Retina (tissue), 1 donor: ENCODE measurements around the gene C3orf70.

Experiments
- DNase-seq: peaks from one replicate; pipeline ENCODE4 v3.0.0-alpha.2; 2016

Gene C3orf70, protein sequence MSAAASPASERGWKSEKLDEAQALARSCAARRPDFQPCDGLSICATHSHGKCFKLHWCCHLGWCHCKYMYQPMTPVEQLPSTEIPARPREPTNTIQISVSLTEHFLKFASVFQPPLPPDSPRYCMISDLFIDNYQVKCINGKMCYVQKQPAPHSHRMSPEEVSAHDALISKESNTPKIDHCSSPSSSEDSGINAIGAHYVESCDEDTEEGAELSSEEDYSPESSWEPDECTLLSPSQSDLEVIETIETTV

DNA sequence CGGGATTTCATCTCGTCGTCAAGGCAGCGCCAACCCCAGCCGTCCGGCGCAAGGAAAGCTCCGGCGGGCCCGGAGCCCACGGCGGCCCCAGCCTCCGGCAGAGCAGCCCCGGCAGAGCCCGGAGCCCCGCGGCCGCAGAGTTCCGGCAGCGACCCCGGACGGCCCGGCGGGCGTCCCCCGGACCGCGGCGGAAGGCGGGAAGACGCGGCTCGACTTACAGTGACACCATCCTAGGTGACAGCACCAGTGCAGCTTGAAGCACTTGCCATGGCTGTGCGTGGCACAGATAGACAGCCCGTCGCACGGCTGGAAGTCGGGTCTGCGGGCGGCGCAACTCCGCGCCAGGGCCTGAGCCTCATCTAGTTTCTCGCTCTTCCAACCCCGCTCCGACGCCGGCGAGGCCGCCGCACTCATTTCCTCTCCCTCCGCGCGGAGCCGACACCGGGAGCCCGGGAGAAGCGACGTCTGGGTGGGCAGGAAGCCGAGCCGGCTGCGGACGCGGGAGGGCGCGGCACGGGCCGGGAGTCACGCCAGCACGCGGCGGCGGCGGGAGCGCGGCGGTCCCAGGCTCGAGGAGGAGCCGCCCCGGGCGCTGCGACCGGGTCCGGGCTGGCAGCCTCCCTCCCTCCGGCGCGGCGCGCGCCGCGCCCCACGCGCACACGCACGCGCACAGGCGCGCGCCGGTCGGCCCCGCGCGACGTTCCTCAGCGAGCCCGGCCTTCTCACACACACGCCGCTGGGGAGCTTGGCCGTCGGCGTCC lies at the start of gene C3orf70:
C3orf70 (minus strand) TSS at position 651 of the 761 bp plus-strand sequence; CDS start at position 414, 237 bp downstream.
- peak; percentile 91 for DNase-seq

DNA sequence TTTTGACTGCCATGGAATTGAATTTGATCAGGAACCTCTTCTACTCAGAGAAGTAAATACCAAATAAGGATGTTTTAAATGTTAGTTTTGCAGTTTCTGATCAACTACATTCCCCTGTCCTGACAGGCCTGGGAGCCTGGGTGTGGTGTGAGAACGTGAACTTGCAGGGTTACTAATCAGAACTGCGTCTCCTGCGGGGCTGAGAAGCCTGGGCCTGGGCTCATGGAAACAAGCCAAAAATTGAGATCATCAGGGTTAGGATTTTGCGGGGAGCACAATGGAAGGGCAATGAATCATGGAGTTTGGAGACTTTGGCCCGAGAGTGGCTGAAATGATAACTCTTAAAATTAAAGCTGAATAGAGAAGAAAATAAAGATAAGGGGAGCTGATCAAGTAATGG lies 47.8 kb upstream of the C3orf70 start:
- no peak for DNase-seq

DNA sequence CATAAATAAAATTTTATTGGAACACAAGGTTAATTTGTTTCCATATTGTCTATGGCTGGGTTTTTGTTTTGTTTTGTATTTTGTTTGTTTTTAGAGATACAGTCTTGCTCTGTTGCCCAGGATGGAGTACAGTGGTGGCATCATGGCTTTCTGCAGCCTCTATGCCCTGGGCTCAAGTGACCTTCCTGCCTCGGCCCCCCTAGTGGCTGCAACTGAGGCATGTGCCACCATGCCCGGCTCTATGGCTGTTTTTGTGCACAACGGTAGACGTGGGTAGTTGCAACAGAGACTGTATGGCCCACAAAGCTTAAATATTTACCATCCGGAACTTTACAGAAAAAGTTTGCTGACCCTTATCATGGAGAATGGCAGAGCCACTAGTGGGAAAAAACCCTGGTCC lies 46.8 kb upstream of the C3orf70 start:
- no peak for DNase-seq

DNA sequence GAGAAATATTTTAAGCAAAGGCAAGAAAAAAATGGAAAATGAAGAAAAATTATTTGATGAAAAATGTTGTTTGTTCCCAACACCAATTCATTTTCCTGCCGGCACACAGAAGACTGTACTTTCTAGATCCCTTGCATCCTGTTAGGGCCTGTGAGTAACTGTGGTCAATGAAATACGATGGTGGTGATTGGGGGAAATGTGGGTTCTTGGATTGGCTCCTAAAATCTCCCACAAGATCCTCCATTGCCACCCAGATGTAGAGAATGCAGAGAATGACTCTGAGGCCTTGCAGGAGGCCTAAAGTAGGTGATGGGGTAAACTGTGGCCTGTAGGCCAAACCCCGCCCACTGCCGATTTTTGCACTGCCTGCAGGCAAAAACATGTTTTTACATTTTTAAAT lies 46.3 kb upstream of the C3orf70 start:
- no peak for DNase-seq

DNA sequence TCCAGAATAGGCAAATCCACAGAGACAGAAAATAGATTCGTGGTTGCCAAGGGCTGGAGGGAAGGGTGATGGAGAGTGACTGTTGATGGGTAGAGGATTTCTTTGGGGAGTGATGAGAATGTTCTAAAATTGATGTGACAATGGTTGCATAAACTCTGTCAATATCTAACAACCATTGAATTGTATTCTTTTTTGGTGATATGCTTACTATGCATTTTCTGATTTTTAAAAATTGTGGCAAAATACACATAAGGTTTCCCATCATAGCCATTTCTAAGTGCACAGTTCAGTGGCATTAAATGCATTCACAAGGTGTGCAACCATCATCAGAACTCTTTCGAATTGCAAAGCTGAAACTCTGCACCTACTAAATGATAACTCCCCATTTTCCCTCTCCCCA lies 44.2 kb upstream of the C3orf70 start:
- DNase-seq, result no peak

DNA sequence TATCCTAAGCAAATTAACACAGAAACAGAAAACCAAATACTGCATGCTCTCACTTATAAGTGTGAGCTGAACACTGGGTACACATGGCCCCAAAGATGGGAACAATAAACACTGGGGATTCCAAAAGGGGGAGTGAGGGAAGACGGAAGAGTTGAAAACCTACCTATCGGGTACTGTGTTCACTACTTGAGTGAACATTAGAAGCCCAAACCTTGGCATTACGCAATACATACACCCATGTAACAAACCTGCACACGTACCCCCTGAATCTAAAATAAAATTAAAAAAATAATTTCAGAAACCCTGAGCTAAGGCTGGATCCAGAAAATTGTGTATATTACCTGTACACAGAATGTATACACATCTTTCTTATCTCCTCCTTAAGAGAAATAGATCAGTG lies 42.8 kb upstream of the C3orf70 start:
- DNase-seq, result no peak

DNA sequence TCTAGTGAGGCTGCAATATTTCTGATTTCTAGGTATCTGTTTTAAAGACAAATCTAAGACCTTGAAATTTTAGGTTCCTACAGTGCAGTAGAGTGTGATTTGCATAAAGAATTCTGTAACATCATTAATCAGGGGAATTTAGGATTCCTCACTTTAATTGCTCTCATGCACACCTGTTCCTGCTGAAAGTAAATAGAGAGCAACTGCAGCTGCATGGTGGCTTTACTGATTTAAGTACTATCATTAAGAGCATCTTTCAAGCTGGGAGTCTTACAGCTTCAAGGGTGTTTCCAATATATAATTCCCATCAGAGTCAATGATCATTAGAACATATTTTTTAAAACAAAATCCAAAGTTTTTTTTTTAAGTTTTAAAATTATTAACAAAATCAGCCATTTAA lies 36.0 kb upstream of the C3orf70 start:
- no peak for DNase-seq

DNA sequence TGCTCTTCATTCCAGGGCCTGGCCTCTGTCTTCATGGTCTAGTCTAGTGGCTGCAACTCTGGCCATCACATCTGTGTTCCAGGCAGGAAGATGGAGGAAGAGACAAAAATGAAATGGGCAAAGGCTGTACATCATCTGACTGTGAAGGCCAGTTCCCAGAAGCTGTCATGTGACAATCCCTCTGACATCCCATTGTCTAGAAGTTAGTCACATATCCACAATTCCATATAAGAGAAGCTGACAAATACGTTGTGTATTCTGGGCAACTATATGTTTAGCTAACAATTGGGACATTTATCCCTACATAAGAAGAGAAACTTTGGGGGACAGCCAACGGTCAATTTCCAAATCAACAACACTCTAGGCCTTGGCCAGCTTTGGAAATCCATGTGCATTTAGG lies 34.5 kb upstream of the C3orf70 start:
- DNase-seq, result no peak

DNA sequence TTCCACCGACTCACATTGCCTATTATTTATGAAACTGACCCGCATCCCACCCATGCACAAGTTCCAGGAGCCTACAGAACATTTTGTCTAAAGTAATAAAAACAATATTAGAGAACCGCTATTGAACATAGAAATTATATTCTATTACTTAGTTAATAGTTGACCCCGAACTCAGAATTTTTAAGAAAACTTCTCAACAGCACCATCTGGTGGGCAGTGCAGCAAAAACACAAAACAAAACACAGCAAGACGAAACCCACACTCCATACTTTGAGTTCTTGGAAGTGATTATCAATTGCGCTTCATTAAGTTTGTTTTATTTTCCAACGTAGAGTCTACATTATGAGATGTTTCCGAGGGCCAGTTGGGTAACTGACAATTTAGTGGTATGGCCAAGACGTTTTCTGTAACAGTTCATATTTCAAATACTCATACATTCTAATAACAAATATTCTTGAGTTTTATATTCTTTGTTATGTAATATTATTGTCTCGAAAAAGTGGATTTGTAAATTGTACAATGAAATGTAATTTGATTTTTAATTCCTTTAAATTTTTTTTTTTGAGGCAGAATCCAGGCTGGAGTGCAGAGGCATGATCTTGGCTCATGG lies 24.0 kb upstream of the C3orf70 start:
- DNase-seq, result peak; percentile 63

DNA sequence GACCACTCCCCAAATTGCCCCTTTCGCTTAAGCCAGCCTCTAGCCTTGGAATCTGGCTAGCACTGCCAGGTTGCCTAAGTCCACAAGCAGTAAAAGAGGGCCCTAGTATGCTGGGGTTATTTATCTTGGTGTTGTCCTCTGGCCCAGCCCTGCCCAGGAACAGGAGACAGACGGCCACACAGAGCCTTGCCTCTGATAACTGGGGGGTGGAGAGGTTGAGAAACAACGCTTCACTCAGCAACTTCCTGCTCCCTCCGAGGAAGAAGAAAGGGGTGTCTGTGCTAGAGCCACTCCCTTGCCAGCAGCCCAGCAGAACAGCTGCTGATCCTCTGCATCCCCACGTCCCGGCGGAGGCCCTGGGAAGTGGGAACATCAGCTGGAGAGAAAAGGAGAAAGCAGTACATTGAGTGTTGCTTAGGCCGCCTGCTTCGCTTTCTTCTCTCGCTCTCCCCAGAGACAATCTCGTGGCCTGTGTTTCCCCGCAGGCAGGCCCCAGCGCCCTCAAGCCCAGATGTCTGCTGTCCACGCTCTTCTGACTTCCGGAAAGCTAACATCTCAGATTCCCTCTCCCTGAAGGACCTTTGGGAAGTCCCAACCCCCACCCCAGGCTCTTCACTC lies 22.6 kb upstream of the C3orf70 start:
- peak; percentile 67 for DNase-seq

DNA sequence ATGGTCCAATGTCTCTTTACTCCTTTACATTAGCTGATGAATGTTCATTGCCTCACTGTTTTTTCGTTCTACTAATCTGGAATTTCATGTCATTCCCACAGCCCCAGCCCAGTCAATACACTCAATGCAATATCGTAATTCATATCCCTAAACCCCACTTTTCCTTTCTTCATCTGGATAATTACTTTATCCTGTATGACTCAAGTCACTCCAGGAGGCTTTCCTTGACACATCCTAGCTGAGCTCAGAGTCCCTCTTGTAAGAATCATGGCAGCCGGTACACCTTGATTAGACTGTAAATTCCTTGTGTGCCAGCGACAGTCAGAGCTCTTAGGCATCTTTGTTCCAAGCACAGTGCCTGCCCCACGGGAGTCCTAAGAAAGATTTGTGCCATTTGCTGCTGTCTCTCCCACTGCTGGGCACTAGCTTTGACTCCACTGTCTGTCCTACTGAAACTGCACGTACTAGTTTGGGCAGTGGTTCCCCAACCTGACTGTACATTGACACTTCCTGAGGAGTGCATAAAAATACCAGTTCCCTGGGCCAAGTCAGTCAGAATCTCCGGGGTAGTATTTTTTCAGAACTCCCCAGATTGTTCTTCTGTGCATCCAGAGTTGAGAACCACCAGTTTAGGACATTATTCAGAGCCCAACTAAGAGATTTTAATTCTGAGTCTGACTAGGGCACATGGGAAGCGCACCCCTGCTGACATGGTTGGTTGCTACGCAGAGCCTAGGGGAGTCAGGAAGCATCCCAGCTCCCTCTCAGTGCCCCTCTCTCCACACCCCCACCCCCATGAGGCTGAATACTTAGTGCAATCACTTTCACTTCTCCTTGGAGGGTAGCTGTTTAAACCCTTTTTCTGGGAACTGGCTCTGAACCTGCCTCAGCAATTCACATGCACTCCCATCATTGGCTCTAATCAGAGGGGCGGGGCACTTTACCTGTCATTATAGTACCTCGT lies 19.5 kb upstream of the C3orf70 start:
- no peak for DNase-seq

DNA sequence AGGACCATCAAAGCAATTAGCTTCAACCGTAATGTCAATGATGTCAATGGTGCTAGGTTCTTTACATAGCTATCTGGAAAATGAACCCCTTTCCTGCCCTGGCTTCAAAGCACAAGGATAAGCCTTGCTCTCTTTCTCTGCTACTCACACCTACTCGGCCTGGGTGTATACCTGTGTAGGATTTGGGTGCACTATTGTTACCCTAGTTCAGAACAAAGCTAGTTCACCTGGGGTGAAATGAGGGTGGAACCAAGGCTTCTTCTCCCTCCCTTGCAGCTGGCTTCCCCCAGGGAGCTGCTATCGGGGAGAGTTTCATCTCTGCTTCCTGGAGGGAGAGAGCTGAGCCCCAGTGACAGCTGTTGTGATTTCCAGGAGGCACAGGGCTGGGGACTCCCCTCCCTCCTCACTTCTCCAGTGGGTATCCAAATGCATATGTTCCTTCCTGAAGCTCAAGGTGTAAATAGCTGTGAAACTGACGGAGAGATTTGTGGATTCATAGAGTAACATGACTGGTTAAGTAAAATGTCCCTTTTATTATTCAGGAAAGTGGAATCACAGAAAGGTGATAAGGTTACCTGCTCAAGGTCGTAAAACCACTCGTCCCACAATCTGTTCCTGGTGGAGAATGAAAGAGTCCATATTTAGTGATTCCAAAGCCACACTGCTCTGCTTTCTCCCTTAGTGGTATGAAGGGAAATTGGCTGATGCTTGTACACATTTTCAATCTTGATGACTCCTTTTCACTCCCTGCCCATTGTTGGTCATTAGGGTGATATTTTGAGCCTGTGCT lies 11.8 kb upstream of the C3orf70 start:
- DNase-seq, result no peak

DNA sequence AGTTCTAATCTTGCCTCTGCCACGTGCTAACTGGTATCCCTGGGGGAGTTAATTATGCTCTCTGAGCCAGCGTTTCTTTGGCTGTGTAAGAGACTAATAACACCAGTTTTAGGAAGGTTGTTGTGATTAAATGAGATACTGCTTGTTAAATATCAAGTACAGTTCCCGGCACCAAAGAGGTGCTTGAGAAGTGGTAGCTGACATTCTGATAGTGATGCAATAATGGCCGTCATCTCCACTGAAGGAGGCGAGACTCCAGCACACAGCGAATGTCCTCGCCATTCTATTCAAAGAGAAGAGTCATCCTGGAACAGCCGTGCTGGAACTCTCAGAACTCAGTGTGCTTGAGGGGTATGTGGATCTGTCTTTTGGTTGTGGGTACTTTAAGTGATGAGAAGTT lies 9.8 kb upstream of the C3orf70 start:
- DNase-seq, result no peak

DNA sequence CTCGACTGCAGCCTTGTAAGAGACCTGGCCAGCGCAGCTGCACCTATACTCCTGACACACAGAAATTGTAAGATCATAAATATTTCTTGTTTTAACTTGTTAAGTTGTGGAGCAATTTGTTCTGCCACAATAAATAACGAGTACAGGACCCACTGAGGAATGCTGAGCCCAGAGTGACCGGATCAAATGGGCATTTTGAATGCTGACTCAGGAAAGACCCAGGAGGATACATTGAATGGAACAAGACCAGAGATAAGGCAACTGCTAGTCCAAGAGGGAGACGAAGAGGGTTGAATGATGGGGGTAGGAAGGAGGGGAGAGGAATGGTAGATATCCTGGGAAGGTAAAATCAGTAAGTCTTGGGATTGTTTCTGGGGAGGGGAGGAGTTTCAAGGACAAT lies 8.9 kb upstream of the C3orf70 start:
- no peak for DNase-seq

DNA sequence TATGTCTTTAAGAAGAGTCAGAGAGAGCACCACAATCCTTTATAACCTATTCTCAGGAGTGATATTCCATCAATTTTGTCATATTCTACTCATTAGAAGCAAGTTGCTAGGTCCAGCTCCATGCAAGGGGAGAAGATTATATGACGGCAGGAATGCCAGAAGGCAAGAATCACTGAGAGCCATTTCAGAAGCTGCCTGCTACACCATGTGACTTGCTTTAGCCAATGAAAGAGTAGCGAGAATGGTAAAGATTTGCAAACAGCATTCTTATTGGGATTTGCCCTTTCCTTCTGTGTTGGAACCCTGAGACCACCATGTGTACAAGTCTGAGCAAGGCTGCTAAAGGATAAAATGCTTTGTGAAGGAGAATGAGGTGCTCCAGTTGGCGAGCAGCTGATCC lies 4.5 kb upstream of the C3orf70 start:
- no peak for DNase-seq

DNA sequence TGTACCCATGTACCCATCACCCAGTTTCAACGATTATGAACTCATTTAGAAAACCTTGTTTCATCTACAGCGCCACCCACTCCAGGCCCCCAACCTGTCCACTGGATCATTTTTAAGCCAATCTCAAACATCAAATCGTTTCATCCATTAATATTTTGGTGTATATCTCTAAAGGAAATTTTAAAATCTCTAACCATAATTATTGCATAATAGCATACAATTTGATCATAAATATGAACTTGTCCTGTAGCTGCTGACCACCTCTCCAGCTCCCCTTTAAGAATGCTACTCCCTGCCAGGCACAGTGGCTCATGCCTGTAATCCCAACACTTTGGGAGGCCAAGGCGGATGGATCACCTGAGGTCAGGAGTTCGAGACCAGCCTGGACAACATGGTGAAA lies 2.8 kb upstream of the C3orf70 start:
- DNase-seq, result no peak

DNA sequence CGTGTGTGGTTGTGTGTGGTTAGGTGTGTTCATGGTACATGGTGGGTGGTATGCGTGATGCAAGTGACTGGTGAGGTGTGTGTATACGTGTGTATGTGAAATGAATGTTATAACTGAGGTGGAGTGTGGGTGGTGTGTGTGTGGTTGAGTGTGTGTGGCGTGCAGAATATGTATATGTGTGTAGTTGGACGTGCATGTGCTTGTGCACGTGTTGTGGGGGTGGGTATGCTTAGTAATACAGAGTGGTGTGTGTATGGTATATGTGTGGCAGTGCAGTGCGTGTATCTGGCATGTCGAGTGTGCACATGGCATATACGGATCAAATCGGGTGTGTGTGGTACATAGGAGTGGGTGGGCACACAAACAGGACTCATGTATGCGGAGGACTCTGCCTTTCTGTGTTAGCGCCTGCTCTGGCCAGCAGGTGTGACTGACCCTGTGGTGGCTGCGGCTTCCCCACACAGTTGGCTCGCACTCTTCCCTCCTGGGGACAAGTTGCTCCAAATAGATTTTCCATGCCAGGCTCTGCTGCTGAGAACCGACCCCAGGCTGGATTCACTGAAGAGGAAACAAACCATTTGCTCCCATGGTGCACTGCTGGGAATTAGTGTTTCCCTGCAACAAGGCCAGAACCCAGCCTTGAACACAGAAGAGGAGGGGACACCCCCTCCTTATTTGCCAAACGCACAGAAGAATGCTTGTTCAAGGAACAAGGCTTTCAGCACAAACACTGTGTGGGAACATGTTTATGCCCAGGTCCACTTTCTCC lies 1.2 kb upstream of the C3orf70 start:
- DNase-seq, result peak; percentile 78

DNA sequence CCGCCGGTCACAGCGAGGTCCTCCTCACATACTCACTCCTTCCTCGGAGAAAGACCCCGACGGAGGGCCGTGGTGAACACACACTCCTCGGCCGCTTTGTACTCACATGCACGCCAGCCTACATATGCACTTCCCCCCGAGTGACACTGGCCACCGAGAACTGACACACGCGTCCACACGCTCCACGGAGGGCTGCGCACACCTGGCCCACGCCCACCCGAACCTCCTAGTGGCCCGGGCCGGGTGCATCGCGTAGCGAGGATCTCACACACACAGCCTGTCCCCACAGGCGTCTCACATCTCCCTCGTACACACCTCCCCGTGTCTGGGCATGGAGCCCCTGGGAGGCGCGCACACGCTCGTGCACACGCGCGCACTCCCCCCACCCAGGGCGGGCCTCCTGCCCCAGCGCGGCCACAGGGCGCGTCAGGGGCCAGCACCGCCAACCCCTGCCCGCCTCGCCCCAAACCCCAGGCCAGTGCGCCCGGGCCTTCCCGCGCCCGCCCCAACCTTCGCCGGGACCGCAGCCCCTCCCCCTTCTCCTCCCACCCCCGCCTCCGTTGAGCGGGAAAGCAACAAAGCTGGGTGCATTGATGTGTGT lies 411 bp upstream of the C3orf70 start:
- peak; percentile 89 for DNase-seq

DNA sequence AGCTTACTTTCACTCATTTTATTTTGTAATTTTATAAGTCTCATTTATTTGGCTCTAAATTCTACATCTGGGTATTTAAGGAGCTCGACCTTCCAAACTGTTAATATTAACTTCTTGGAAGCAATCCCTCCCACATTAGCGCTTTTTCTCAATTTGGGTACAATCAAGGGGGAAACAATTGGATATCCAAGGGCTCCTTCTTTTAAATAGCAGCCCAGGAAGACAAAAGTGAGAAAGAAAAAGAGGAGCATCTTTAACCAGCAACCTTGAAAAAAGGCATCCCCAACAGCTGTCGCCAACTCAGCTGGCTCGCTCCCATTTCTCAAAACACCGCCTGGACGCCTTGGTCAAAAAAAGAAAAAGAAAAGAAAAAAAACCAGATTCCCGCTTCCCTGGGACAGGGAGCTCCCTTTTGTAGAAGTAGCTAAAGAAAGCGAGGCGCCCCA lies 873 bp downstream of the C3orf70 start:
- no peak for DNase-seq
